HCT116 (cell line): ENCODE measurements around the gene FOXO6.

Experiments
- EZH2 ChIP-seq: fragments of 200-600 bp; sonication (generic); IDR thresholded peaks from 2 replicates; pipeline ENCODE4 v1.6.1; 2017; ENCODE audit warnings: antibody characterized with exemption, mixed run types
- POLR2A ChIP-seq: IDR thresholded peaks from 2 replicates; pipeline ENCODE4 v1.7.0; 2011; ENCODE audit warnings: borderline replicate concordance; ENCODE audit not compliant: insufficient read depth, insufficient read length; ENCODE audit errors: extremely low read depth
- ZBTB33 ChIP-seq: IDR thresholded peaks from 2 replicates; pipeline ENCODE4 v1.6.1; 2011; ENCODE audit warnings: mild to moderate bottlenecking, low read length, moderate library complexity; ENCODE audit not compliant: insufficient replicate concordance; ENCODE audit errors: extremely low read depth

GRCh38 chr1:41379738-41380130 is 18.5 kb downstream of the FOXO6 start:
- no peak for TF ChIP-seq EZH2
- TF ChIP-seq POLR2A, result no peak
- TF ChIP-seq ZBTB33, result no peak
